ENCODE measurements around the gene HYOU1.
"Not testable (repeated sequence)": the region's sequence is repeated elsewhere in the genome, so short reads cannot be mapped to it uniquely, and the experiment has no call there.

The HYOU1 gene

GRCh38 chr11:119057000-119057769 lies at the start of gene HYOU1:
Gene HYOU1 (minus strand): TSS chr11:119057205. CDS start chr11:119056160, 1,045 bp downstream.
- DNase-seq = peak; percentile 98

GRCh38 chr11:119103793-119104192 lies 46.8 kb upstream of the HYOU1 start:
- DNase-seq = no peak

- not testable (repeated sequence) for DNase-seq
These were observed 46.2 kb upstream of the HYOU1 start for GRCh38 chr11:119103161-119103664.

GRCh38 chr11:119101759-119102423 lies 44.9 kb upstream of the HYOU1 start, which contains the start of gene DPAGT1:
Gene DPAGT1 (minus strand): TSS chr11:119101853. CDS start chr11:119101655, 198 bp downstream.
- peak; percentile 84 to 87 for DNase-seq

GRCh38 chr11:119100994-119101758 lies 44.2 kb upstream of the HYOU1 start:
- DNase-seq = no peak

- DNase-seq = no peak
These were observed 43.4 kb upstream of the HYOU1 start for GRCh38 chr11:119100246-119100970.

- no peak for DNase-seq
These were observed 42.7 kb upstream of the HYOU1 start for GRCh38 chr11:119099711-119100110.

- DNase-seq = peak; percentile 100
These were observed 38.3 kb upstream of the HYOU1 start for GRCh38 chr11:119095066-119095880.

- peak; percentile 71 to 81 for DNase-seq
These were observed 37.7 kb upstream of the HYOU1 start for GRCh38 chr11:119094816-119095065.

- DNase-seq = peak; percentile 39 to 44
These were observed 37.2 kb upstream of the HYOU1 start for GRCh38 chr11:119093942-119094815.

- no peak for DNase-seq
These were observed 36.2 kb upstream of the HYOU1 start for GRCh38 chr11:119092880-119093842.

GRCh38 chr11:119091966-119092879 lies 35.2 kb upstream of the HYOU1 start:
- no peak for DNase-seq

GRCh38 chr11:119091178-119091577 lies 34.2 kb upstream of the HYOU1 start:
- no peak for DNase-seq

GRCh38 chr11:119089319-119089718 lies 32.3 kb upstream of the HYOU1 start:
- DNase-seq = no peak

- no peak for DNase-seq
These were observed 31.4 kb upstream of the HYOU1 start for GRCh38 chr11:119088406-119088805.

GRCh38 chr11:119087747-119088241 lies 30.8 kb upstream of the HYOU1 start:
- no peak for DNase-seq

- DNase-seq = no peak
These were observed 30.1 kb upstream of the HYOU1 start for GRCh38 chr11:119087123-119087522.

GRCh38 chr11:119085437-119085847 lies 28.4 kb upstream of the HYOU1 start:
- no peak for DNase-seq

Data from CD4-positive, alpha-beta T cell treated with Interleukin-1 beta for 1 hour (primary cell).